ENCODE data around the gene NAA80. TPM values are rescaled to one million over a fixed set of nuclear protein-coding genes. Genes with fewer than 3 reads are reported as not detected.

The NAA80 gene
- total and polyA plus RNA-seq, 2 donors from 2014 or later = 8.7 to 10.7 TPM

GRCh38 chr3:50279255-50280016 is 19.8 kb downstream of the NAA80 start:
- peaks cover 4% of the 10 kb centered on the region for H3K27me3 ChIP-seq (ENCODE audit: control insufficient read depth, insufficient read depth, low read length)
- FAIRE-seq (no peak), DNase-seq (no peak)
- TF ChIP-seq, protein P1, sequence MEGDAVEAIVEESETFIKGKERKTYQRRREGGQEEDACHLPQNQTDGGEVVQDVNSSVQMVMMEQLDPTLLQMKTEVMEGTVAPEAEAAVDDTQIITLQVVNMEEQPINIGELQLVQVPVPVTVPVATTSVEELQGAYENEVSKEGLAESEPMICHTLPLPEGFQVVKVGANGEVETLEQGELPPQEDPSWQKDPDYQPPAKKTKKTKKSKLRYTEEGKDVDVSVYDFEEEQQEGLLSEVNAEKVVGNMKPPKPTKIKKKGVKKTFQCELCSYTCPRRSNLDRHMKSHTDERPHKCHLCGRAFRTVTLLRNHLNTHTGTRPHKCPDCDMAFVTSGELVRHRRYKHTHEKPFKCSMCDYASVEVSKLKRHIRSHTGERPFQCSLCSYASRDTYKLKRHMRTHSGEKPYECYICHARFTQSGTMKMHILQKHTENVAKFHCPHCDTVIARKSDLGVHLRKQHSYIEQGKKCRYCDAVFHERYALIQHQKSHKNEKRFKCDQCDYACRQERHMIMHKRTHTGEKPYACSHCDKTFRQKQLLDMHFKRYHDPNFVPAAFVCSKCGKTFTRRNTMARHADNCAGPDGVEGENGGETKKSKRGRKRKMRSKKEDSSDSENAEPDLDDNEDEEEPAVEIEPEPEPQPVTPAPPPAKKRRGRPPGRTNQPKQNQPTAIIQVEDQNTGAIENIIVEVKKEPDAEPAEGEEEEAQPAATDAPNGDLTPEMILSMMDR (IDR thresholded peaks at IDR 0.05; ENCODE audit: borderline replicate concordance, extremely low read depth, insufficient read depth) = no peak
- H3K27ac ChIP-seq (ENCODE audit: low read depth in 2 of 2, low read length in 2 of 2) = peak overlapping the region in 1 of 2 donors; percentile 22
- H3K9me3 ChIP-seq (ENCODE audit: control insufficient read depth in 2 of 3, insufficient read depth in 1 of 3, low read length in 3 of 3) = no peaks in the 10 kb centered on the region
- H3K36me3 ChIP-seq (ENCODE audit: control insufficient read depth in 2 of 3, insufficient read depth in 3 of 3, low read length in 3 of 3) = no peaks in the 10 kb centered on the region
- H3K9ac ChIP-seq (ENCODE audit: low read length in 3 of 3) = no peak overlapping the region
- peaks cover 0 to 4% (median 0%) of the 10 kb centered on the region in 3 donors for H3K4me1 ChIP-seq (ENCODE audit: control insufficient read depth in 2 of 3, insufficient read depth in 2 of 3, low read depth in 1 of 3, low read length in 3 of 3)
- intact Hi-C loops (cut with DNase I) = no loop called here
- no peak overlapping the region for H3K4me3 ChIP-seq (ENCODE audit: low read length in 3 of 3)

DNA sequence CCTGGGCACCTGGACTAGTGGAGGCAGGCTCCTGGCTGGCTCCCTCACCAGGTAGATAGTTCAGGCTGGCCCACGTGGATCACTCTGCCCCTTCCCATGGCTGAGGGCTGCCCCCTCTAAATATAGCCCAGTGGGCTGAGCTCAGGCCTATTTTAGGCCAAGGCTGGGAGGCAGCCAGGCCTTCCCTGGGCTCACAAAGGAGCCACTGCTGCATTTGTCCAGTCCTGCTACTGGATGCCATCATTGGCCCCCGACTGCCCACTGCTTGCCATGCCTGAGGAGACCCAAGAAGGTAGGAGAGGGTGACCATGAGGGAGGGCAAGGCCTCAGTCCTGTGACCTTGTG is 20.4 kb downstream of the NAA80 start, which contains the start of gene LSMEM2:
Gene LSMEM2 (plus strand): TSS at position 208 of the 345 bp plus-strand sequence. CDS start 27 bp downstream, at position 235.
- peaks cover 8% of the 10 kb centered on the region for H3K27me3 ChIP-seq (ENCODE audit: control insufficient read depth, insufficient read depth, low read length)
- no peak within 1 kb of the TSS for H3K9ac ChIP-seq (ENCODE audit: low read length in 3 of 3)
- DNase-seq (no peak), FAIRE-seq (no peak)
- peaks cover 0 to 4% (median 0%) of the 10 kb centered on the region in 3 donors for H3K4me1 ChIP-seq (ENCODE audit: control insufficient read depth in 2 of 3, insufficient read depth in 2 of 3, low read depth in 1 of 3, low read length in 3 of 3)
- no peaks in the 10 kb centered on the region for H3K36me3 ChIP-seq (ENCODE audit: control insufficient read depth in 2 of 3, insufficient read depth in 3 of 3, low read length in 3 of 3)
- H3K27ac ChIP-seq (ENCODE audit: low read depth in 2 of 2, low read length in 2 of 2) = peak within 1 kb of the TSS in 1 of 2 donors; percentile 22
- intact Hi-C loops (cut with DNase I) = no loop called here
- no peaks in the 10 kb centered on the region for H3K9me3 ChIP-seq (ENCODE audit: control insufficient read depth in 2 of 3, insufficient read depth in 1 of 3, low read length in 3 of 3)
- TF ChIP-seq, protein P1 (IDR thresholded peaks at IDR 0.05; ENCODE audit: borderline replicate concordance, extremely low read depth, insufficient read depth) = no peak
- no peak within 1 kb of the TSS for H3K4me3 ChIP-seq (ENCODE audit: low read length in 3 of 3)

DNA sequence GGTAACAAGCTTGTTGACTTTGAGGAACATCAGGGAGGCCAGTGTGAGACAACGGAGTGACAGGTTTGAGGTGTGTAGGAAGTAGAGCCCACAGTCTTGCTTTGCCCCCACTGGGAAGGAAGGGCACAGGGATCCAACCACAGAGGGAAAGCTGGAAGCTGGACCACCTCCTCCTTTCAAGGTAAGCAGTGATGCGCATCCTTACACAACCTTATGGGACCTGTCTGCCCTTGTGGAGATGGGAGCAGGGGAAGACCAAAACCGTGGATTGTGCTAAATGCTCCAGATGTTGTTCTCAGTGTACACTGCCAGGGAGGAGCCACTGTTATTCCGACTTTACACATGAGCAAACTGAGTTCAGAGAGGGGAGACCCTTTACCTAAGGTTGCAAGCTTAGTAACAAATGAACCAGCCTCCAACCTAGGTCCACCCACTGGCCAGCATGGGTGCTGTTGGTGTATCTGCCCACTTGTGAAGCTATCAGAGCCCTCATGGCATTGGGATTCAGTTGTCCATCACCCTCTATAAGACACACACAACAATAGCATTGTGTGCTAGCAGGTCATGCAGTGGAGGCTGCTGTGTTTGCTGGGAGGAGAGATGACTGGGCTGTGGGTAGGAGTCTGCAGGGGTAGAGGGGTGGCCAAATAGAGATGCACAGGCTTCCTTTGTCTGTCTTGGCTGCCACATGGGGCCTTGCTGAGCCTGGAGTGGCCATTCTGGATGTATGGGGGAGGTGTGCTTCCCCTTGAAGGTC is 20.9 kb downstream of the NAA80 start:
- H3K4me1 ChIP-seq (ENCODE audit: control insufficient read depth in 2 of 3, insufficient read depth in 2 of 3, low read depth in 1 of 3, low read length in 3 of 3) = peaks cover 0 to 4% (median 0%) of the 10 kb centered on the region in 3 donors
- TF ChIP-seq, protein P1 (IDR thresholded peaks at IDR 0.05; ENCODE audit: borderline replicate concordance, extremely low read depth, insufficient read depth) = no peak
- H3K27me3 ChIP-seq (ENCODE audit: control insufficient read depth, insufficient read depth, low read length) = peaks cover 8% of the 10 kb centered on the region
- intact Hi-C loops (cut with DNase I) = no loop called here
- no peak overlapping the region for H3K27ac ChIP-seq (ENCODE audit: low read depth in 2 of 2, low read length in 2 of 2)
- no peaks in the 10 kb centered on the region for H3K9me3 ChIP-seq (ENCODE audit: control insufficient read depth in 2 of 3, insufficient read depth in 1 of 3, low read length in 3 of 3)
- FAIRE-seq (no peak), DNase-seq (no peak)
- H3K36me3 ChIP-seq (ENCODE audit: control insufficient read depth in 2 of 3, insufficient read depth in 3 of 3, low read length in 3 of 3) = no peaks in the 10 kb centered on the region
- H3K4me3 ChIP-seq (ENCODE audit: low read length in 3 of 3) = no peak overlapping the region
- H3K9ac ChIP-seq (ENCODE audit: low read length in 3 of 3) = no peak overlapping the region

Measured in kidney (tissue), 14 donors.